HEK293 (cell line): ENCODE measurements around the gene MAS1.

Experiments
- ZNF138 ChIP-seq: fragments of 450-650 bp; formaldehyde crosslinking; IDR thresholded peaks from 2 replicates; pipeline ENCODE4 v1.5.1; 2016; ENCODE audit warnings: missing biosample characterization, missing genetic modification characterization, borderline replicate concordance
- ZNF501 ChIP-seq: fragments of 450-650 bp; formaldehyde crosslinking; IDR thresholded peaks from 2 replicates; pipeline ENCODE4 v1.5.1; 2016; ENCODE audit warnings: missing biosample characterization, missing genetic modification characterization
- TF ChIP-seq, protein P1 (sequence below): fragments of 450-650 bp; formaldehyde crosslinking; IDR thresholded peaks from 2 replicates; pipeline ENCODE4 v1.5.1; 2016; ENCODE audit warnings: missing biosample characterization, missing genetic modification characterization
- TF ChIP-seq, protein P2 (sequence below): fragments of 450-650 bp; formaldehyde crosslinking; IDR thresholded peaks from 2 replicates; pipeline ENCODE4 v1.5.1; 2017; ENCODE audit warnings: missing biosample characterization, missing genetic modification characterization
- TF ChIP-seq, protein P3 (sequence below): fragments of 450-650 bp; formaldehyde crosslinking; IDR thresholded peaks from 2 replicates; pipeline ENCODE4 v1.5.1; 2017; ENCODE audit warnings: missing biosample characterization, missing genetic modification characterization

DNA sequence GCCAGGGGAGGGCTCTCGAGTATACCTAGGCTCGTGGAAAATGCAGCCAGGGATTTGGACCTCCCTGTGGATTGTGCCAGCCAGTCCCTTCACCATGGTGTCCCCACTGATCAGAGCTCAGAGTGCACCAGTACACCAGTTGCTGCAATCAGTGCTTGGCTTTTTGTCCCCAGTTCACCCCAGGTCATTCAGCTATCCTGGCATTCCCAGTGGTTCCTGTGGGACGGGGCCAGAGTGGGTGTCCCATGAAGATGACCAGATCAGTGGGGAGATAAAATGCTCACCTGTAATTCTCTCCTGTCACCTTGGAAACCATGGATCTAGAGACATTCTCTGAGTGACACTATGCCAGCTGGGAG is 23.8 kb downstream of the MAS1 start:
- TF ChIP-seq, protein P1, sequence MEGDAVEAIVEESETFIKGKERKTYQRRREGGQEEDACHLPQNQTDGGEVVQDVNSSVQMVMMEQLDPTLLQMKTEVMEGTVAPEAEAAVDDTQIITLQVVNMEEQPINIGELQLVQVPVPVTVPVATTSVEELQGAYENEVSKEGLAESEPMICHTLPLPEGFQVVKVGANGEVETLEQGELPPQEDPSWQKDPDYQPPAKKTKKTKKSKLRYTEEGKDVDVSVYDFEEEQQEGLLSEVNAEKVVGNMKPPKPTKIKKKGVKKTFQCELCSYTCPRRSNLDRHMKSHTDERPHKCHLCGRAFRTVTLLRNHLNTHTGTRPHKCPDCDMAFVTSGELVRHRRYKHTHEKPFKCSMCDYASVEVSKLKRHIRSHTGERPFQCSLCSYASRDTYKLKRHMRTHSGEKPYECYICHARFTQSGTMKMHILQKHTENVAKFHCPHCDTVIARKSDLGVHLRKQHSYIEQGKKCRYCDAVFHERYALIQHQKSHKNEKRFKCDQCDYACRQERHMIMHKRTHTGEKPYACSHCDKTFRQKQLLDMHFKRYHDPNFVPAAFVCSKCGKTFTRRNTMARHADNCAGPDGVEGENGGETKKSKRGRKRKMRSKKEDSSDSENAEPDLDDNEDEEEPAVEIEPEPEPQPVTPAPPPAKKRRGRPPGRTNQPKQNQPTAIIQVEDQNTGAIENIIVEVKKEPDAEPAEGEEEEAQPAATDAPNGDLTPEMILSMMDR (tag by site-specific recombination) = no peak
- no peak for TF ChIP-seq ZNF501 (tag by site-specific recombination)
- TF ChIP-seq, protein P2, sequence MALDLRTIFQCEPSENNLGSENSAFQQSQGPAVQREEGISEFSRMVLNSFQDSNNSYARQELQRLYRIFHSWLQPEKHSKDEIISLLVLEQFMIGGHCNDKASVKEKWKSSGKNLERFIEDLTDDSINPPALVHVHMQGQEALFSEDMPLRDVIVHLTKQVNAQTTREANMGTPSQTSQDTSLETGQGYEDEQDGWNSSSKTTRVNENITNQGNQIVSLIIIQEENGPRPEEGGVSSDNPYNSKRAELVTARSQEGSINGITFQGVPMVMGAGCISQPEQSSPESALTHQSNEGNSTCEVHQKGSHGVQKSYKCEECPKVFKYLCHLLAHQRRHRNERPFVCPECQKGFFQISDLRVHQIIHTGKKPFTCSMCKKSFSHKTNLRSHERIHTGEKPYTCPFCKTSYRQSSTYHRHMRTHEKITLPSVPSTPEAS = no peak
- TF ChIP-seq, protein P3, sequence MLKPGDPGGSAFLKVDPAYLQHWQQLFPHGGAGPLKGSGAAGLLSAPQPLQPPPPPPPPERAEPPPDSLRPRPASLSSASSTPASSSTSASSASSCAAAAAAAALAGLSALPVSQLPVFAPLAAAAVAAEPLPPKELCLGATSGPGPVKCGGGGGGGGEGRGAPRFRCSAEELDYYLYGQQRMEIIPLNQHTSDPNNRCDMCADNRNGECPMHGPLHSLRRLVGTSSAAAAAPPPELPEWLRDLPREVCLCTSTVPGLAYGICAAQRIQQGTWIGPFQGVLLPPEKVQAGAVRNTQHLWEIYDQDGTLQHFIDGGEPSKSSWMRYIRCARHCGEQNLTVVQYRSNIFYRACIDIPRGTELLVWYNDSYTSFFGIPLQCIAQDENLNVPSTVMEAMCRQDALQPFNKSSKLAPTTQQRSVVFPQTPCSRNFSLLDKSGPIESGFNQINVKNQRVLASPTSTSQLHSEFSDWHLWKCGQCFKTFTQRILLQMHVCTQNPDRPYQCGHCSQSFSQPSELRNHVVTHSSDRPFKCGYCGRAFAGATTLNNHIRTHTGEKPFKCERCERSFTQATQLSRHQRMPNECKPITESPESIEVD = no peak
- TF ChIP-seq ZNF138 (tag by site-specific recombination) = no peak
